K562 (cell line): ENCODE results near the gene SEL1L. TPM values are rescaled to one million over a fixed set of nuclear protein-coding genes. Genes with fewer than 3 reads are reported as not detected.

ENCODE experiments used
- BCL6 ChIP-seq: fragments of 250-450 bp; sonication (Bioruptor Pico); IDR thresholded peaks from 2 replicates; pipeline ENCODE4 v1.4.0; 2020
- HDAC2 ChIP-seq: fragments of 450-650 bp; IDR thresholded peaks from 2 replicates; pipeline ENCODE4 v1.6.1; 2016; ENCODE audit warnings: mild to moderate bottlenecking
- HDAC8 ChIP-seq: fragments of 450-650 bp; IDR thresholded peaks from 2 replicates; pipeline ENCODE4 v1.6.1; 2016; ENCODE audit warnings: mild to moderate bottlenecking, missing genetic modification characterization, moderate library complexity, missing compliant biosample characterization
- HOMEZ ChIP-seq: fragments of 250-450 bp; sonication (Bioruptor Pico); IDR thresholded peaks from 2 replicates; pipeline ENCODE4 v1.4.0; 2020; ENCODE audit warnings: mild to moderate bottlenecking, moderate library complexity
- IRF9 ChIP-seq: fragments of 450-650 bp; IDR thresholded peaks from 2 replicates; pipeline ENCODE4 v1.6.1; 2016; ENCODE audit warnings: missing biosample characterization, missing genetic modification characterization
- MBD1 ChIP-seq: fragments of 250-450 bp; sonication (Bioruptor Pico); IDR thresholded peaks from 2 replicates; pipeline ENCODE4 v1.8.0; 2022; ENCODE audit warnings: inconsistent platforms
- NEUROD1 ChIP-seq: fragments of 150-350 bp; IDR thresholded peaks from 2 replicates; pipeline ENCODE4 v1.6.1; 2014; ENCODE audit warnings: borderline replicate concordance, low read length, low read depth; ENCODE audit not compliant: partially characterized antibody
- SREBF1 ChIP-seq: fragments of 150-350 bp; IDR thresholded peaks from 2 replicates; pipeline ENCODE4 v1.6.1; 2014; ENCODE audit warnings: antibody characterized with exemption, low read depth, low read length, borderline replicate concordance
- VEZF1 ChIP-seq: fragments of 200-800 bp; sonication (Bioruptor generic); IDR thresholded peaks from 2 replicates; pipeline ENCODE4 v1.6.1; 2017; ENCODE audit warnings: missing genetic modification characterization, missing compliant biosample characterization
- ZNF407 ChIP-seq: fragments of 450-650 bp; IDR thresholded peaks from 2 replicates; pipeline ENCODE4 v1.6.1; 2016; ENCODE audit warnings: low read depth
- polyA plus RNA-seq, 8 experiments: library from polyadenylated mRNA; depleted of rRNA in 4 of 8; stranded (reverse) in 5 of 8; unstranded in 3 of 8; fragments of >200 nt; fragmentation: Nextera tagmentation in 2 of 8; fragmentation: Illumina TruSeq in 1 of 8; extraction: Ambion mirVana in 2 of 8; extraction: Trizol in 1 of 8; gene quantifications; 2 replicates each; pipeline versions ENCODE4 v1.2.1 to v1.2.3, GENCODE V29; 2011 to 2014; ENCODE audit warnings: inconsistent platforms in 1 of 8, missing spikeins in 1 of 8
- total RNA-seq, 7 experiments: library from RNA; depleted of rRNA in 6 of 7; stranded (reverse); fragments of >200 nt in 6 of 7; fragmentation: Illumina TruSeq in 2 of 7; extraction: Trizol in 2 of 7; gene quantifications; 2 replicates each; pipeline versions ENCODE4 v1.2.1 to v1.2.3, GENCODE V29; 2011 to 2021; ENCODE audit warnings: low replicate concordance in 1 of 7

The SEL1L gene
- total and polyA plus RNA-seq, 9 of the 15 experiments (the other 6 are each of a cell fraction or from before 2014, with no cell fraction given) = 7.7 to 21.1 (median 13.6) TPM

GRCh38 chr14:81464253-81465002 is 69.2 kb downstream of the SEL1L start (continued):
- TF ChIP-seq ZNF407 (no peak), NEUROD1 (no peak), IRF9 (tag) (no peak), SREBF1 (no peak), MBD1 (CRISPR knock-in tag) (peak; percentile 73; the same call in 1 of the 2 replicates), VEZF1 (CRISPR knock-in tag) (peak; percentile 48; the same call in 1 of the 2 replicates), HDAC2 (no peak), BCL6 (CRISPR knock-in tag) (no peak), HOMEZ (no peak), HDAC8 (tag) (no peak)
